SU-DHL-6 (cell line): ENCODE measurements around the gene GUCY1A2.

Source experiments
- H2AFZ ChIP-seq: fragments of 200-600 bp; sonication (generic); 2 replicates; pipeline ENCODE4 v1.6.1; 2014; ENCODE audit warnings: low read depth, mild to moderate bottlenecking, moderate library complexity, mixed read lengths, antibody characterized with exemption, low read length; ENCODE audit not compliant: severe bottlenecking
- H3F3A ChIP-seq: fragments of 200-600 bp; shearing (Covaris generic); 2 replicates; pipeline ENCODE4 v1.6.0; 2016; ENCODE audit warnings: antibody characterized with exemption, mild to moderate bottlenecking; ENCODE audit not compliant: insufficient read depth
- H3K27ac ChIP-seq: fragments of 200-600 bp; sonication (generic); 2 replicates; pipeline ENCODE4 v1.5.1; 2016; ENCODE audit warnings: low read depth, mild to moderate bottlenecking, low read length, moderate library complexity, mixed read lengths
- H3K27me3 ChIP-seq: fragments of 200-600 bp; sonication (generic), shearing (Covaris generic); 2 replicates; pipeline ENCODE4 v1.6.0; 2014; ENCODE audit warnings: mild to moderate bottlenecking, low read length
- H3K36me3 ChIP-seq: fragments of 200-600 bp; sonication (generic); 2 replicates; pipeline ENCODE4 v1.6.1; 2014; ENCODE audit warnings: mild to moderate bottlenecking, low read length, mixed read lengths
- H3K4me2 ChIP-seq: fragments of 300-600, 200-600 bp; shearing (Covaris generic), sonication (generic); 2 replicates; pipeline ENCODE4 v1.6.0; 2014; ENCODE audit warnings: low read length, low read depth, mild to moderate bottlenecking; ENCODE audit not compliant: poor library complexity, severe bottlenecking
- H3K4me3 ChIP-seq: fragments of 200-600 bp; sonication (generic); 2 replicates; pipeline ENCODE4 v1.5.1; 2014; ENCODE audit warnings: antibody characterized with exemption, low read length, mild to moderate bottlenecking, mixed read lengths; ENCODE audit not compliant: insufficient read depth, poor library complexity, severe bottlenecking
- H3K79me2 ChIP-seq: fragments of 200-600 bp; sonication (generic); 2 replicates; pipeline ENCODE4 v1.6.1; 2014; ENCODE audit warnings: mild to moderate bottlenecking, low read length, moderate library complexity; ENCODE audit not compliant: insufficient read depth
- H3K9ac ChIP-seq: fragments of 200-600 bp; sonication (generic); 2 replicates; pipeline ENCODE4 v1.7.0; 2014; ENCODE audit warnings: mild to moderate bottlenecking, low read length
- H3K9me2 ChIP-seq: fragments of 200-600 bp; sonication (generic); replicated peaks from 2 replicates; pipeline ENCODE4 v1.6.1; 2014; ENCODE audit warnings: low read length; ENCODE audit not compliant: insufficient read depth
- H3K9me3 ChIP-seq: fragments of 200-600 bp; sonication (generic); 2 replicates; pipeline ENCODE4 v1.6.1; 2014; ENCODE audit warnings: low read length, mixed read lengths; ENCODE audit not compliant: insufficient read depth
- H4K20me1 ChIP-seq: fragments of 200-600 bp; sonication (generic); 2 replicates; pipeline ENCODE4 v1.6.1; 2014; ENCODE audit warnings: low read depth, mild to moderate bottlenecking, antibody characterized with exemption, low read length, moderate library complexity, mixed read lengths
- CTCF ChIP-seq: fragments of 200-600 bp; sonication (generic); IDR thresholded peaks from one replicate; pipeline ENCODE4 v1.5.1; 2017; ENCODE audit warnings: antibody characterized with exemption, mild to moderate bottlenecking, low read length, moderate library complexity; ENCODE audit not compliant: insufficient read depth, poor library complexity, severe bottlenecking
- EZH2phosphoT487 ChIP-seq: fragments of 200-600 bp; sonication (generic), shearing (Covaris generic); conservative IDR thresholded peaks from 2 replicates; pipeline ENCODE4 v1.6.1; 2018; ENCODE audit warnings: mild to moderate bottlenecking, antibody characterized with exemption, low read length, moderate library complexity, mixed read lengths

GUCY1A2 gene

GRCh38 chr11:106821826-106822225, 196.4 kb downstream of the GUCY1A2 start:
- H3K9me2 ChIP-seq = no peaks in the 10 kb centered on the region
- H3K9ac ChIP-seq = no peak overlapping the region

GRCh38 chr11:106821291-106821690, 197.0 kb downstream of the GUCY1A2 start:
- Histone ChIP-seq H3K79me2 (no peaks in the 10 kb centered on the region), H3K4me2 (no peak overlapping the region), H3K36me3 (no peaks in the 10 kb centered on the region), H3K27ac (no peak overlapping the region), H3K27me3 (no peaks in the 10 kb centered on the region), H3K4me3 (no peak overlapping the region), H2AFZ (no peak overlapping the region), H4K20me1 (no peaks in the 10 kb centered on the region), H3K9me3 (no peaks in the 10 kb centered on the region), H3K9ac (no peak overlapping the region), H3F3A (no peaks in the 10 kb centered on the region), H3K9me2 (no peaks in the 10 kb centered on the region)
- TF ChIP-seq EZH2phosphoT487 (no peak), CTCF (no peak)

More at GRCh38 chr11:106821826-106822225, 196.4 kb downstream of the GUCY1A2 start:
- Histone ChIP-seq H3K4me2 (no peak overlapping the region), H3K27me3 (no peaks in the 10 kb centered on the region), H3K9me3 (no peaks in the 10 kb centered on the region), H3F3A (no peaks in the 10 kb centered on the region), H3K27ac (no peak overlapping the region), H3K36me3 (no peaks in the 10 kb centered on the region), H3K79me2 (no peaks in the 10 kb centered on the region), H2AFZ (no peak overlapping the region), H3K4me3 (no peak overlapping the region), H4K20me1 (no peaks in the 10 kb centered on the region)
- TF ChIP-seq CTCF (no peak), EZH2phosphoT487 (no peak)

- Histone ChIP-seq H4K20me1 (no peaks in the 10 kb centered on the region), H2AFZ (no peak overlapping the region), H3K27ac (no peak overlapping the region), H3K4me3 (no peak overlapping the region), H3K4me2 (no peak overlapping the region), H3K9me2 (no peaks in the 10 kb centered on the region), H3K36me3 (no peaks in the 10 kb centered on the region), H3K27me3 (no peaks in the 10 kb centered on the region), H3K9me3 (no peaks in the 10 kb centered on the region), H3F3A (no peaks in the 10 kb centered on the region), H3K9ac (no peak overlapping the region), H3K79me2 (no peaks in the 10 kb centered on the region)
- TF ChIP-seq CTCF (no peak), EZH2phosphoT487 (no peak)
Observed at GRCh38 chr11:106818443-106818842, 199.8 kb downstream of the GUCY1A2 start.

DNA sequence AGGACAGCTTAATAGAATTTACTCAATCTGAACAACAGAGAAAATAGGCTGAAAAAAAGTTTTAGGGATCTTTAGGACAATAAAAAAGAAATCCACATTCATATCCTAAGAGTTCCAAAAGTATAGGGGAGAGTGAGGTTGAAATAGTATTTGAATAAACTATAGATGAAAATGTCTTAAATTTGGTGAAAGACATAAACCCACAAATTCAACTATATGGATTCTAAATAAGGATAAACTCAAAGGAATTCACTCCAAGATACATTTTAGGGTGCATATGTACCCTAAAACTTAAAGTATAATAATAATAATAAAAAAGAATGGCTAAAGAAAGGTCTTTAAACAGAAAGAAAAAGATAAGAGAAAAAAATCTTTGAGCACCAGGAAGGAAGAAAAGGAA, 203.1 kb downstream of the GUCY1A2 start:
- Histone ChIP-seq H3K9ac (no peak overlapping the region), H2AFZ (no peak overlapping the region), H3K9me2 (no peaks in the 10 kb centered on the region), H3K9me3 (no peaks in the 10 kb centered on the region), H3K27ac (no peak overlapping the region), H3K36me3 (no peaks in the 10 kb centered on the region), H3K27me3 (no peaks in the 10 kb centered on the region), H3F3A (no peaks in the 10 kb centered on the region), H3K4me2 (no peak overlapping the region), H3K4me3 (no peak overlapping the region), H3K79me2 (no peaks in the 10 kb centered on the region), H4K20me1 (no peaks in the 10 kb centered on the region)
- TF ChIP-seq EZH2phosphoT487 (no peak), CTCF (no peak)
